Stimulated activated CD8-positive, alpha-beta memory T cell treated with anti-CD3 and anti-CD28 coated beads, Interleukin-2, amount 100 ng/mL, for 1 hour (primary cell): ENCODE results near the gene INO80C.

Experiments
- DNase-seq, 2 donors: peaks; one replicate each; pipeline ENCODE4 v3.0.0-alpha.2; 2020; ENCODE audit warnings: low read depth in 2 of 2

INO80C gene

DNA sequence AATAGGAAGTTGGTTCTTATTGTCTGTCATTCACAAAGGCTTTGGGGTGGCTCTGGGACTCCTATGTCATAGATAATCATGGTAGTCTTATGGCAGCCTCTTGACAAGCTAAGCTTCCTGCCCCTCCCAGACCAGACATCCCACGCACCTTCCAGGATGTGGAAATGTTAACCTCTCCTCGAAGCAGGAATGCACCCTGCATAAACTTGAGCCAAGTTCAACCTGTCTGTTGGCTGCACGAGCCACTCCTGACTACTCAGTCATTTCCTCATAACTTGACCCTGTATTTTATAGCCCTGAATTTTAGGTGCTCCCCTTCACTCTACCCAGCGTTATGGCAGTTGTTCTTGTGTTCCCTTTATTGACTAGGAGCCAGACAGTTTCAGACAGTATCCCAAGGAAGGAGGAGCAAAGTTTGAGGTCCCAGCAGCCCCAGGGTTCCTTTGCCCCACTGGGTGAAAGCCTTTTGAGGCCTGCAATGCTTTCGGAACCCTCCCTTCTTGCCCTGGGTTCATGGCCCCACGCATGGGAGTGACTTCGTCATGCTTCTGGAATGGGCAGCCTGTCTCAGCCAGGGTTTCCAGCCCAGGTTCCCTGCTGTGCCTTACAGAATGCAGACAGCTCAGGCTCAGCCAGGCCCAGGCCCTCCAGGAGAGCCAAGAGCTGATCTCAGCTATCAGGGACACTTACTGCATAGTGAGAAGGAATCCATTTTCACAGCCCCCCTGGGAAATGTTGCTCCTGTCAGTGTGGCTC is 15.6 kb upstream of the INO80C start:
- no peak for DNase-seq

DNA sequence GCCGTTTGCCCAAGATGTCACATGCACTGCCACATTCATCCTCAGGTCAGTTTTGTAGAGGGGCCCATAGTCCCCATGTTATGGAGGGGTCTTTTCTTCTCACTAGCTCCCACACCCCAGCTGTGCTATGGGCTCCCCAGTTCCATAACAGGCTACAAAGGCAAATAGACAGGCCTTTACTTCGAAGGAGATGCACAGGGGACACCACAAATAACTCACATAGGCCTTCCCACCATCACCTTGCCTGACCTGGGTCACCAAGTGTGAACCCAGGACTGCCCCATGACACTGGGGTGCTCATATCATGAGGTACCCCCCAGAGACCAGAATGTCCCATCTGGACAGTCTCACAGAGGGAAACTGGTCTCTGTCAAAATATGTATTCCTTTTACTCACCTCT is 15.0 kb upstream of the INO80C start:
- no peak for DNase-seq

DNA sequence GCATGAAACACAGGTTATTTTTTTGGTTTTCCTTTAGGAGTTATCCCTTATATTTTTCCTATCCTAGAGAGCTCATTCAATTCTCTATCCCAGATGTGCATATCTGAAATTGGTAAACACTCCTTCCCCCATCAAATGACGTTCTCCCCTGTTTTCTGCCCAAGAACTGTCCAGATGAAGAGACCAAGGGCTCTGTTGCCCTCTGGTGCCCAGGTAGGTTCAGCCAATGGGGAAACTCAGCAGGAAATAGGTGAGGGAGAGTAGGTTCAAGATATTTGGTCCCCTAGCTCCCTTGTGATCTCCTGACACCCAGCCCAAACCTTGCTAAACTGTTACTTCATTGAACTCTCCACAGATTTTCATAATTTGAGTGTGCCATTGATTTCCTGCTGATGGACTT is 14.1 kb upstream of the INO80C start:
- DNase-seq = no peak

DNA sequence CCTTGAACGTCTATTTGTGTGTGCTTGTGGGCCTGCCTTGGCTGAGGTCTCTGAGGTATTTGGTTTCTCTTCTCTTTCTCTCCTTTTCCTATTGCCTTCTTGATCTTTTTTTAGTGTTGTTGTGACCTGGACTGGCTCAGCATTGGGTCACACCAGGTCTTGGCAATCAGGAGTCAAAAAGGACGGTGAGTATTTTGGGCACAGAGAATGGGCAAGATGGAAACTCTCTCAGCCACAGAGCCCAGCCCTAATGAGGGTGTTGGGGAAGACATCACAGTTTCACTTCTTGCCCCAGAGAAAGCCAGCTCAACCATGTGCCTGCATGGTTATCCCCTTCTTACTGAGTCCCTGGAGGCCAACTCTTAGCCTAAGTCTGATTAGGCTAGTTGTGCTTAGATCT is 13.7 kb upstream of the INO80C start:
- DNase-seq = no peak

DNA sequence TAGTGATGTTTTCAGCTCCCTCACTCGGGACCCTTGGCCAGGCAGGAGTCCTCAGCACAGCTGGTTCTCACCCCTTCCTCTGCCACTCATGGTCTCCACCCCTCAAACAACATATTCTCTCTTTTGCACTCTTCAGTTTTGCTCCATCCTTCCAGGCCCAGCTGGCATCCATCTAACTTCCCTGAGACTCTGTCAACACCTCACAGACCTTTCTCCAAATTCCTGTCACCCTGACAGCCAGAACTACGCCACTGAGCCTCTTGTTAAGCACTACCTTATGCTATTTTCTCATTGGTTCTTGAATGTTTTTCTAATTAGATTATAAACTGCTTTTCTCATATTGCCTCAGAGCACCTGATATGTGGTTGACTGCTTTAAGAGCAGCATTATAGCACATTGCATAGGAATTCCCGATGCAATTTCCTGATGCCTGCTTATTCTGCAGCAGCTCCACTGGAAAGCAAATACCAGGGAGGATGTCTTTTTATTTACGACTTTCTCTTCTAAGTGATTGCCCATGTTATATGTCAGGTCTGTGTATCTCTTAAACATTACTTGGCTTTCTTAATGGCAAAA is 12.4 kb upstream of the INO80C start:
- DNase-seq = no peak

DNA sequence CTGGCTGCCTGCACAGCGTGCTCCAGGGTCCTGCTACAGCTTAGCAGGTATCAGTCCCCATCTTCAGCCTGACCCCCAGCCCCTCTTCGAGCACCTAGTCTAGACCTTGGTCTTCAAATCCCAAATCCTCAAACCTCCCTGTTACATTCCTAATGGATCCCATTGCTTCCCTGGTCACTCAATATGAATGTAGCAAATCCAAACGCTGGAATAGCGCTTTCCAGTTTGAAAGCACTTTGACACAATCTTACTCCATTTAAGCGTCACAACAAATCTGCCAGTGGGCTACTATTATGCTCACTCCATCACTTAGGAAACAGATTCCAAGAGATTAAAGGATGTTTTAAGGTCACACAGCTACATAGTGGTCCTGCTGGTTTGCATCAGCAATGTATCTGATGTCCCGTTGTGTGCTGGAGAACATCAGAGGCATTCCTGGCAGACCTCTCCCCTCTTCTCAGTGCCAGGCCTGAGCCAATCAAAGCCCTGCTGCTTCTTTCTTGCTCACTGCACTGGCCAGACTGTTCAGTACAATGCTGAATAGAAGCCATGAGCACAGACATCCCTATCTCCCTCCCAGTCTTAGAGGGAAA is 11.1 kb upstream of the INO80C start:
- DNase-seq = no peak

DNA sequence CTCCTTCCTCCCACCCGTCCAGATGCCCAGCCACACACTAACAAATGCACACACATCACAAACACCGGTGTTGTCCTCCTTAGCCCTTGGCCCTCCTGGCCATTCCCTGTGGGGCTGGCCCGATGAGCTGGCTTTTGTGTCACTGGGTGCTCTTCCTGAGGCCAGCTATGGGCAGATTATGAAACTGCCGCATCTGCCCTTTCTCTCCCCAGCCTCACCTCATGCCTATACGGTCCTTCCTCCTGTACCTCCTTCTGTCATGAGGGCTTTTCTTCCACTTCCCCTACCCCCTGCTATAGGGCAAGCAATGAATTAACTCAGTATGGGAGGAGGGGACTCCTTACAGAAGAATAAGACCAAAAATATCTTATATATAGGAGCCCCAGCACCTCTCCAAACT is 10.3 kb upstream of the INO80C start:
- DNase-seq = no peak

DNA sequence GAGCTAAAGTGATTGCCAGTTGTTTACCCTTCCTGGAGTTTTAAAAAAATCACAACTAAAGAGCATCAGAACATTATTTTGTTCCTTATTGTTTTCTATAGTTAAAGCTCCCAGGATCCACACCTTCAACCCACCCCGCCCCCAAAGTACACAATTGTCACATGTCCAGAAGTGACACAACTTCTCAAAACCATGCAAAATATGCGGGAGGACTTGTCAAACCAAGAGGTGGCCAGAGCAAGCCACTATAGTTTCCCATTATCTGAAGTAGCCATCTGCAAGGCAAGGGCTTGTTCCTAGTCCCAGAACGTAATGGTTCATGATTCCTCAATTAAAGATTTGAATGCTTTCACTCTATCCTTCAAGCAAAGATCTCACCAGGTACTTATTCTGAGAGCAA is 9.9 kb upstream of the INO80C start:
- DNase-seq = no peak

DNA sequence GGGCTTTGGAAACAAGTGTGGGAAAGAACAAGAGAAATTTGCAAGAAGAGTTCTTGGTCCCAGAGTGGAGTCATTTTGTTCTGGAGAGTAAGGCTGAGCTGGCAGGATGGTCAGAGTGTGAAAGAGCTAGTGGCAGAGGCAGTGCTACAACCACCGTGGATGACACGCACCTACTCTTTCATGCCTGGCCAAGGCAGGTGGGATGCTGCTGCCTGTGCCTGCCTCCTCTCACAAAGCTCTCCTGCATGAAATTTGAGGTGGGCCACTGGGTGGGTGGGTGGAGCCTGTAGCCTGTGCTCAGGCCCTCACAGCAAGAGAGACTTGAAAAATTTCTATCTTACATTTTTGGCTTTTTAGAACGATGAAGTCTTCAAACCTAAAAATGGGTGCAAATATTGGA is 9.4 kb upstream of the INO80C start:
- no peak for DNase-seq

DNA sequence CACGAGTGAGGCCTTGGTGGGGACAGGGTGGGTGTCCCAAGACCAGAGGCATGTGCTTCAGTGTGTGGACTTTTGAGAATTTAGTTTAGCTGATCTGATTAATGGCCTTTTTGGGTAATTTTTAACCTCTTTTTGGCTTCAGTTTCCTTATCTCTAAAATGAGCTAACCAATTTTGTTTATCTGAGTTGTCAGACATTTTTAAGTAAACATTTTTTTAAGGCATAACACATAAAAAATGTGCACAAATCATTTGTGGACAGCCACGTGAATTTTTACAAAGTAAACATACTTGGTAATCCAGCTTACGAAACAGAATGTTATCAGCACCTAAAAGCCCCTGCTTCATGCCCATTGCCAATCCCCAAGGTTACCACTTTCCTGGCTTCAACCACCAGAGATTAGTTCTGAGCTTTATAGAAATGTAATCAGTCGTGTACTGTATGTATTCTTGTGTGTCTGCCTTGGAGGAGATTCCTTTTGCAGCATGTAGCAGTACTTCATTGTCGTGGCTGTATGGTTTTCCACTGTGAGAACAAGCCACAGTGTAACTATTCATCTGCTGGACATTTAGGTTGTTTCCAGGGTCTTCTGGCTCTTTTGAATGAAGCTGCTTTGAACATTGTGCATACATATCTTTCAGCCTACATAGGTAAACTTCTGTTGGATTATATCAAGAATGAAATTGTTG is 8.4 kb upstream of the INO80C start:
- DNase-seq = no peak

DNA sequence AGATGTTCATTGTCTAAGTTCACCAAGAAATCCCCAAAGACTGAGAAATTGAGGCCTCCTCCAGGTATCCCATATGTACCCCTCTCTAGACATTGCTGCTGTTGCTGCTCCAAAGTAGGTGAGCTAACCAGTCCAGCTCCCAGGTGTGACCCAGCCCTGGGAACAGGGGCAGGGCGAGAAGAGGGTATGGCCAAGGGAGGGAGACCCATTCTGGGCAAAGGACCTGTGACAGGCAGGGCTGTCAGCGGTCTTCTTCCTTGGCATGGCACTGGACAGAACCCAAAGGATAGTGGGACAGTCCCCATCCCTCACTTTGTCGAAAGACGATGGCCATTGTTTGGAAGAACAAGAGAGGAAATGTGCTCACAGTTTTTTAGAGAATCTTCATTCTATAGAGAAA is 7.2 kb upstream of the INO80C start:
- DNase-seq = no peak

DNA sequence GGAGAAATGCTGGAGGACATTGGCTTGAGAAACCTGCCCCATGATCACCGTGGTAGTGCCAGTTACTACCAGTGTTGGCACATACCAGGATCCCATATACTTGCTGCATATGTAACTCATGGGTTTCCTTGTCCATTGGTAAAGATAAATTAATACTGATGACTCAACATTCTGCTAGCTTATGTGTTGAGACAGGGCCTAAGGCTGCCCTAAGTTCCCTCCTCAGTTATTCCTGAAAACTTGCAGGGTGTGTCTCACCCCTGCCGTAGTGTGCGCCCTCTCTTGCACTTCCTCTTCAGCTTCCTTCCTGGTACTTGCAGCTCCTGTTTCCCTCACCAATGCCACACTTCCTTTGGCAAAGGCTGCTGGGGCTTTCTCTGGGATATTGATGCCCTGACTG is 4.3 kb upstream of the INO80C start:
- DNase-seq = no peak

DNA sequence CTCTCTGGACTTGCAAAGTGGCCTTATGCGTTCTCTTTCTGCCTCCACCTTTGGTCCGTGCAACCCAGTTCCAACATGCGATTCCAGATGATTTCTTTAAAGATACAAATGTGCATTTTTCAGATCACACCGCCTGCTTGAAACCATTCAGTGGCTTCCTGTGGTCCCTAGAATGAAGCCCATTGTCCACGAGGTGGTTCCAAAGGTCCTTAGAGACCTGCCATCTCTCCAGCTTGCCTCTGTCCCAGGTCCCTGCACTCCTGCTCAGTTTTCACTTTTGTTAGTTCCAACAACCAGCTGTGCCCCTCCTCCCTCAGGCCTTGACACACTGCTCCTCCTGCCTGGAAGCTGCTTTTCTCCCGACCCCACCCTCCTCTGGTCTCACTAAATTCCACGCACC is 3.6 kb upstream of the INO80C start:
- no peak for DNase-seq

DNA sequence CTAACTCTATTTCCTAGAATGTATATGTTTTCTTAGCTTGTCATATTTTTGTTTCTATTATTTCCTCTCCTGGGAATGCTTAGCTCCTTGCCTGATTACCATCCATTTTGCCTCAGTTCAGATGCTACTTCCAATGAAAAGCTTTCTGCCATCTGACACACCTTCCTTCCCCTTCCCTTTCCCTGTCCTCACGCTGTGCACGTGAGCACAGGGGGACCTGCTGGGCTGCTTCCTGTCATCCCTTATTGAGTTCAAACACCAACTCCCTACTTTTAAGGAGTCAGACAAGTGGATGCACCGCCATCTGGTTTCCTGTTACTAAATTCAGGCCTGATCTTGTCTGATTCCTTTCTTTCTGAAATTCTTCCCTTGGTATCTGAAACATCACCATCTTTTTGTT is 2.4 kb upstream of the INO80C start:
- DNase-seq = no peak

DNA sequence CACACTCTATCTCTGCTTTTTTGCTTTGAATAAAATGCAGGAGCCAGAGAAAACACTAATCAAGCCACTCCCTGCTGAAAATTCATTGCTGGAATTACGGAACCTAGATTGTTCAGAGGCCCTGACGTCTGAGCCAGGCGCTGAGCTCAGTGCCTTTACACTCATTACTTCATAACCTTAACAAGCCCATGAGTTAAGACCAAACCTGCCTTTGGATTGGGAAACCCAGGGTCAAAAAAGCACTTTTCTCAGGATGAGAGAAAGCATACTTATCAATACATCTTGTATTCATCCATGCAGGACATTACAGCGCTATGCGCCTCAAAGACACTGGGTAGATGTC is 762 bp downstream of the INO80C start:
- DNase-seq = no peak

DNA sequence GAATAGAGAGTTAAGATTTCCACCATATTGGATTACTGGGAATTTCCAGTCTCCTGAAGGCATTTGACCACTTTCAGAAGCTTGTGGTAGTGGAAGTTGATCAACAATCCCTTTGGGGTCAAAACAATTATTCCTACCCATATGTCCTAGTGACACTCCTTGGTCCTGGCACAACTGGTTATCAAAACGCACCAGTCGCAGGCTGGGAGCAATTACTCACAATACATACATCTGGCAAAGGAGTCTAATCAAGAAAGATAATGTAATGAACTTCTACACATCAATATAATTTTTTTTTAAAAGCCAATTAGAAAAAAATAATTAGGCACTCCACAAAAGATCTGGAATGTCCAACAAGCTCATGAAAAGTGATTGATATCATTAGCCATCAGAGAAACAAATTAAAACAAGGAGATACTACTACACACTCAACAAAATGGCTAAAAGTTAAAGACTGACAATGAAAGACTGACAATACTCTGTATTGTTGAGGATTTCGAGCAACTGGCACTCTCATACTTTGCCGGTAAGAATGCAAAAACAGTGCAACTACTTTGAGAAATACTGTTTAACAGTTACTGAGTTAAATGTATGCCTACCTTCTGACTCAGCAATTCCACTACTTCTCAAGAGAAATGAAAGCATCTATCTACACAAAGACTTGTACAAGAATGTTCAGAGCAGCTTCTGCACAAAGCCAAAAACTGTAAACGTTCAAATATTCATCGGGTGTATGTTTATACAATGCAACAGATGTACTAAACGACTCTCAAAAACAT is 2.0 kb downstream of the INO80C start:
- DNase-seq = no peak

DNA sequence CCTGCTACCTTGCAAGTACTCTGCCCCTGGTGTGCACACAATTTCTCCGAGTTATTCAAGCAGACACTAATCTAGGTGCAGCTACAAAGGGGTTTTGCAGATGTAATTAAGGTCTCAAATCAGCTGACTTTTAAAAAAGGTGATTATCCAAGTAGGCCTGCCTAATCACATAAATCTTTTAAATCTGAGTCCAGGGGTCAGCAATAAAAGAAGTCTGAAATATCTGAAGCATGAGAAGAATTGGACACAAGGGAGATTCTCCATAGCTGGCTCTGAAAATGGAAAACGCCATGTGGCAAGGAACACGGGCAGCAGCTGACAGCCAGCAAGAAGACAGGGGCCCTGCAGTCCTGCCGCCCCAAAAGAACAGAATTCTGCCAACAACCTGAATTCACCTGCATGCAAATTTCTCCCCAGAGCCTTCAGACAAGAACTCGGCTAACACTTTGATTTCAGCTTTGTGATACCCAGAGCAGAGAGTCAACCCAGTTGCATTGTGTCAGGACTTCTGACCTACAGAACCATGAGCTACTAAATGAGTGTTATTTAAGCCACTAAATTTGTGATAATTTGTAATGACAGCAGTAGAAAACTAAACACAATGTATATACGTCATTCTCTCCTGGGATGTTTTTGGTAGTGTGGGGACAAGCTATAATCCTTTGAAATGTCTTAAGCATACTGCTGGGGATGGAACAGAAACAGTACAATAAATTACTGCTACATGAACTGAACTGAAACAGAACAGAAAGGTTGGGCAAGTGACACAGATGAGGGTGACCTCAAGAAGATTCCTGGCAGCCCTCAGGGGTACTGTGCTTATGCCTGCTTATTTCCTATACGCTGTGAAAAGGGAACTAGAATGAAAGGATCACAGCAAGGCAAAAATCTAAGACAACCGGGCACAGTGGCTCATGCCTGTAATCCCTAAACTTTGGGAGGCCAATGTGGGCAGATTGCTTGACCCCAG is 3.2 kb downstream of the INO80C start:
- no peak for DNase-seq

DNA sequence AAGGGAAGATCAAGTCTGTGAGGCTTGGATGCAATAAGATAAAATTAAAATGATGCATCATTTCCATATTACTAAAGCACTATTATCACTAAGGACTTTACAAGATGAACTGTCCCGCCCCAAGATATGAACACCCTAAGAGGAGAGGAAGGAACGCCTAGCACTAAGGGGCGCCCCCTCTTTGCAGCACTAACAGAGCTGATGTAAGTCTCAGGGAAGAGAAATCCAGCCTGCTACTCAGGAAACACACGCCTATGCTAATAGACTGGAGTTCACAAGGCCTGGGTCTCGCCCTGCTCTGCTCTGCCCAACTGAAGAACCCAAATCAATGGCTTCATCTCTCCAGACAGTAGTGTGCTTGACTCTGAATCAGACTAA is 6.1 kb downstream of the INO80C start:
- DNase-seq = no peak

DNA sequence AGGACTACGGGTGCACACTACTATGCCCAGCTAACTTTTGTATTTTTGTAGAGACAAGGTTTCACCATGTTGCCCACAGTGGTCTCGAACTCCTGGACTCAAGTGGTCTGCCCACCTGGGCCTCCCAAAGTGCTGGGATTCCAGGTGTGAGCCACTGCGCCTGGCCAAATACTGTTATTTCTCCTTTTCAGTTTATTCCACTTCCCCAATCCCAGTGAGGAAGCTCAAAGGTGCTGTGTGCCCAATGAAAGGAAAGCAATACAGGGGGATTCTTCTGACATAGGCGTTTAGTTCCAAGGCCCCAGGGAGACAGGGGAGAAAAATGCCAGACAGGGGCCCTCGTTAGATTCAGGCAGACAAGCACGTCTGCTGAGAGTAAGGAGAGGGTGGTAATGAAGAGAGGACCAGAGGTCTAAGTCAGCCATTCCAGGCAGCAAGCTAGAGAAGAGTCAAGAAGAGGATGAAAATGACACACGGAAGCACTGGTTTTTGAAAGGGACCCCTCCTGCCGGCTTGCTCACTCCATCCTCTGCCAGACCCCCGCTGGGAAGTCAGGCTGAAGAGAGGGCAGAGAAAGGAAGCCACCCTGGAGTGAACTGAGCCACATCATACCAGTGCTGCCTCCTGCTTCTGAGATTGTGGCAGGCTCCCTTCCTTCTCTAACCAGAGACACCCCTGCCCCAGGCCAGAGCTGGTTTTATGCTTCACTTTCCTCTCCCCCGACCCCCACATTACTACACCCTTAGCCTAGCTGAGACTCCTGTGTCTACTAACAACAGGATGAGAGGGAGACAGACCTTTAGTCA is 6.7 kb downstream of the INO80C start:
- DNase-seq = no peak

DNA sequence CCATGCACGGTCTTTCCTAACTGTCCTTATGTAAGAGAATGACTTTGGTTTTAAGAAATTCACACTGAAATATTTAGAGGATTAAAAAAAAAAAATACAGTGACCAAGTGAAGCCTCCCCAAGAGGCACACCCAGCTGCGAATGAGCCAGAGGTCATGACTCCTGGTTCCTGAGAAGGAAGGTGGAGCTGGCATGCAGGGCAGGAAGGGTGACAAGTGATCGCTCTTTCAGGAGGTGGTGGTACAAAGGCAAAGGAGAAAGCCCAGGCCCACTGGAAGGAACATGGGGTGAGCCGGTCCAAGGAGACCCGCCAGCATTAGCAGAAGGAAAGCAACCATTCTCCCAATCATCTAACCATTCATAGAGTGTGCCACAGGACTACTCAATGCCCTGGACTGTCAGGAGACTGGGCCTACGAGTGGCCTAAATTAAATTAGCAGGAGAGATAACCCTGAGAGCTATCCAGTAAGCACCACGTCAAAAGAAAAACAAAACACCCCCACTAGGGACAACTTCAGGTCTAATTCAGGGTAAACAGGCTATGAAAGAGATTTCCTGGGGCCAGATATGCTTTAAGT is 7.8 kb downstream of the INO80C start:
- DNase-seq = no peak
